ENCODE measurements around the gene TPM3. TPM values are rescaled to one million over a fixed set of nuclear protein-coding genes. Genes with fewer than 3 reads are reported as not detected.

TPM3 gene
- total RNA-seq, 1 donor from 2014 or later = 466 TPM

GRCh38 chr1:154178911-154179811 lies 12.7 kb downstream of the TPM3 start:
- no peak for DNase-seq
- Mint-ChIP-seq H3K27me3 (no peaks in the 10 kb centered on the region), H3K4me3 (peak overlapping the region; percentile 100), H3K9me3 (no peaks in the 10 kb centered on the region), H3K36me3 (ENCODE audit: low read depth) (peaks cover 58% of the 10 kb centered on the region), H3K27ac (peak overlapping the region; percentile 94), H3K4me1 (peaks cover 81% of the 10 kb centered on the region)
- POLR2A ChIA-PET = interaction anchor here (0.6 to 2.5 kb wide), 6 partner anchors 12 to 395 kb away, joined by 3 to 31 read pairs (median 4); partner anchors contain the start of genes RPS27 and UBAP2L
- no peak for ATAC-seq (ENCODE audit: low read depth)
- CTCF ChIA-PET = interaction anchor here (1.8 kb wide), 1 partner anchor 92 kb away, joined by 7 read pairs; the partner anchor contains the start of gene HAX1
- intact Hi-C loops (cut with micrococcal nuclease) = no loop called here
- TF ChIP-seq CTCF (IDR thresholded peaks at IDR 0.05) = no peak

GRCh38 chr1:154178013-154178412 lies 13.9 kb downstream of the TPM3 start:
- CTCF ChIA-PET = interaction anchor here (1.1 kb wide), 1 partner anchor 36 kb away, joined by 3 read pairs; no protein-coding TSS in a partner anchor
- ATAC-seq (ENCODE audit: low read depth) (no peak), DNase-seq (no peak)
- TF ChIP-seq CTCF (IDR thresholded peaks at IDR 0.05) = no peak
- H3K9me3 Mint-ChIP-seq = no peaks in the 10 kb centered on the region
- POLR2A ChIA-PET = interaction anchor here (0.6 to 1.8 kb wide), 5 partner anchors 10 to 448 kb away, joined by 3 to 7 read pairs (median 4); partner anchors contain the start of gene RPS27
- peaks cover 61% of the 10 kb centered on the region for H3K36me3 Mint-ChIP-seq (ENCODE audit: low read depth)
- intact Hi-C loops (cut with micrococcal nuclease) = no loop called here
- peak overlapping the region; percentile 66 for H3K27ac Mint-ChIP-seq
- peaks cover 75% of the 10 kb centered on the region for H3K4me1 Mint-ChIP-seq
- no peaks in the 10 kb centered on the region for H3K27me3 Mint-ChIP-seq
- H3K4me3 Mint-ChIP-seq = peak overlapping the region; percentile 49

GRCh38 chr1:154176337-154176736 lies 15.6 kb downstream of the TPM3 start:
- Mint-ChIP-seq H3K27ac (peak overlapping the region; percentile 50), H3K4me1 (peaks cover 63% of the 10 kb centered on the region), H3K9me3 (no peaks in the 10 kb centered on the region), H3K27me3 (no peaks in the 10 kb centered on the region), H3K36me3 (ENCODE audit: low read depth) (peaks cover 64% of the 10 kb centered on the region), H3K4me3 (no peak overlapping the region)
- no peak for TF ChIP-seq CTCF (IDR thresholded peaks at IDR 0.05)
- intact Hi-C loops (cut with micrococcal nuclease) = no loop called here
- CTCF ChIA-PET = no interaction called here
- no peak for DNase-seq
- POLR2A ChIA-PET = interaction anchor here (0.6 to 0.7 kb wide), 2 partner anchors 11 to 23 kb away, joined by 5 to 6 read pairs; no protein-coding TSS in a partner anchor
- no peak for ATAC-seq (ENCODE audit: low read depth)

GRCh38 chr1:154174654-154175053 lies 17.2 kb downstream of the TPM3 start:
- no peak for TF ChIP-seq CTCF (IDR thresholded peaks at IDR 0.05)
- H3K9me3 Mint-ChIP-seq = no peaks in the 10 kb centered on the region
- intact Hi-C loops (cut with micrococcal nuclease) = no loop called here
- no peak overlapping the region for H3K27ac Mint-ChIP-seq
- peaks cover 78% of the 10 kb centered on the region for H3K36me3 Mint-ChIP-seq (ENCODE audit: low read depth)
- CTCF ChIA-PET = no interaction called here
- no peak overlapping the region for H3K4me3 Mint-ChIP-seq
- H3K27me3 Mint-ChIP-seq = no peaks in the 10 kb centered on the region
- no peak for ATAC-seq (ENCODE audit: low read depth)
- no peak for DNase-seq
- POLR2A ChIA-PET = interaction anchor here (0.6 to 0.7 kb wide), 2 partner anchors 8 kb away, joined by 3 to 4 read pairs; no protein-coding TSS in a partner anchor
- peaks cover 56% of the 10 kb centered on the region for H3K4me1 Mint-ChIP-seq

- ChIA-PET CTCF (interaction anchor here (1.5 kb wide), 1 partner anchor 28 kb away, joined by 3 read pairs; no protein-coding TSS in a partner anchor), POLR2A (no interaction called here)
- no peak for DNase-seq
- intact Hi-C loops (cut with micrococcal nuclease) = no loop called here
- no peak for TF ChIP-seq CTCF (IDR thresholded peaks at IDR 0.05)
- Mint-ChIP-seq H3K4me3 (no peak overlapping the region), H3K27me3 (no peaks in the 10 kb centered on the region), H3K36me3 (ENCODE audit: low read depth) (peaks cover 85% of the 10 kb centered on the region), H3K27ac (peak overlapping the region; percentile 24), H3K9me3 (no peaks in the 10 kb centered on the region), H3K4me1 (peaks cover 28% of the 10 kb centered on the region)
- no peak for ATAC-seq (ENCODE audit: low read depth)
Observed at GRCh38 chr1:154171880-154172279, 20.0 kb downstream of the TPM3 start.

All from activated B cell treated with CpG ODN at 0.5 μM for 24 hours (primary cell).